Measurements from ENCODE around the gene UBALD1.

GRCh38 chr16:4660454-4661007 lies 45.8 kb upstream of the UBALD1 start:
- no peak for TF ChIP-seq CTCF (optimal IDR thresholded peaks at IDR 0.05 in 1 of 3, IDR thresholded peaks at IDR 0.05 in 1 of 3, conservative IDR thresholded peaks at IDR 0.05 in 1 of 3; ENCODE audit: extremely low read depth in 1 of 3, insufficient read depth in 2 of 3, low read length in 3 of 3)
- no peak for TF ChIP-seq EZH2 (IDR thresholded peaks at IDR 0.05; ENCODE audit: low read length)
